ENCODE data around the gene CD3E.

GRCh38 chr11:118295199-118295598, 9.3 kb upstream of the CD3E start:
- TF ChIP-seq YY1 (IDR thresholded peaks at IDR 0.05; ENCODE audit: insufficient read depth, insufficient read length) (no peak), ZNF274 (IDR thresholded peaks at IDR 0.05; ENCODE audit: low read depth, low read length) (no peak)
